ENCODE data around the gene OR2Z1.

OR2Z1 gene, protein sequence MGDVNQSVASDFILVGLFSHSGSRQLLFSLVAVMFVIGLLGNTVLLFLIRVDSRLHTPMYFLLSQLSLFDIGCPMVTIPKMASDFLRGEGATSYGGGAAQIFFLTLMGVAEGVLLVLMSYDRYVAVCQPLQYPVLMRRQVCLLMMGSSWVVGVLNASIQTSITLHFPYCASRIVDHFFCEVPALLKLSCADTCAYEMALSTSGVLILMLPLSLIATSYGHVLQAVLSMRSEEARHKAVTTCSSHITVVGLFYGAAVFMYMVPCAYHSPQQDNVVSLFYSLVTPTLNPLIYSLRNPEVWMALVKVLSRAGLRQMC

GRCh38 chr19:8721334-8721733 lies at the start of gene OR2Z1:
TSS of gene OR2Z1 (plus strand) at chr19:8721634. CDS start at chr19:8731029, 9,395 bp downstream.
- in situ Hi-C loops (cut with MboI; ENCODE audit: low pct_unique_long_range_greater_than_20kb, low sequenced_read_pairs), result no loop called here

GRCh38 chr19:8673276-8673891 lies 48.0 kb upstream of the OR2Z1 start:
- in situ Hi-C loops (cut with MboI; ENCODE audit: low pct_unique_long_range_greater_than_20kb, low sequenced_read_pairs), result no loop called here
- no peak for DNase-seq

More at GRCh38 chr19:8721334-8721733, at the start of gene OR2Z1:
- no peak for DNase-seq

GRCh38 chr19:8675066-8675465 lies 46.4 kb upstream of the OR2Z1 start:
- no peak for DNase-seq
- in situ Hi-C loops (cut with MboI; ENCODE audit: low pct_unique_long_range_greater_than_20kb, low sequenced_read_pairs), result no loop called here

- in situ Hi-C loops (cut with MboI; ENCODE audit: low pct_unique_long_range_greater_than_20kb, low sequenced_read_pairs), result no loop called here
- DNase-seq, result no peak
Observed at GRCh38 chr19:8678244-8678807, 43.1 kb upstream of the OR2Z1 start.

DNA sequence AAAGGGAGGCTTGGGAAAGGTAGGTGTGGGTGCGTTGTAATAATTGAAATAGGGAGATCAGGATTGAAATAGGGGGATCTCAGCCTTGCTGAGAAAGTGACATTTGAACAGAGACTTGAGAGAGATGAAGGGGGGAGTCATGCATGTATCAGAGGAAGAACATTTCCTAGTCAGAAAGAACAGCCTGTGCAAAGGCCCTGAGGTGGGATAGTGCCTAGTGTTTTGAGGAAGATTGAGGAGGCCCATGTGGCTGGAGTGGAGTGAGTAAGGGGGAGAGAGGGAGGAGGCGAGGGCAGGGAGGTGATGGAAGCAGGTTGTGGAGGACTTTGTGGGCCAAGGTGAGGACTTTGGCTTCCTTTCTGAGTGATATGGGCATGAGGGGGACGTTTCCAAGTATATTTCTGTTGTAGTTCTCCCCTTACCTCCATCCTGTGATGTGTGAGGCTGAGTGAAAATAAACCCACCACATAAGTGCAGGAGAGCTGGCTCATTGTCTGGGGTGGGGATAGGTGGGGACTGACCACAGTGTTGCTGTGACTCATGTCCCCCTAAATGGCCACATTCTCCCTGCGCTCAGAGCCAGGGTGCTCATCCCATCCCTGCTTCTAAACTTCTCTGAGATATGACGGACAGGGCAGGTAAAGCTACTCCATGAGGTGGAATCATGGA lies 40.6 kb upstream of the OR2Z1 start:
- in situ Hi-C loops (cut with MboI; ENCODE audit: low pct_unique_long_range_greater_than_20kb, low sequenced_read_pairs), result no loop called here
- DNase-seq, result no peak

DNA sequence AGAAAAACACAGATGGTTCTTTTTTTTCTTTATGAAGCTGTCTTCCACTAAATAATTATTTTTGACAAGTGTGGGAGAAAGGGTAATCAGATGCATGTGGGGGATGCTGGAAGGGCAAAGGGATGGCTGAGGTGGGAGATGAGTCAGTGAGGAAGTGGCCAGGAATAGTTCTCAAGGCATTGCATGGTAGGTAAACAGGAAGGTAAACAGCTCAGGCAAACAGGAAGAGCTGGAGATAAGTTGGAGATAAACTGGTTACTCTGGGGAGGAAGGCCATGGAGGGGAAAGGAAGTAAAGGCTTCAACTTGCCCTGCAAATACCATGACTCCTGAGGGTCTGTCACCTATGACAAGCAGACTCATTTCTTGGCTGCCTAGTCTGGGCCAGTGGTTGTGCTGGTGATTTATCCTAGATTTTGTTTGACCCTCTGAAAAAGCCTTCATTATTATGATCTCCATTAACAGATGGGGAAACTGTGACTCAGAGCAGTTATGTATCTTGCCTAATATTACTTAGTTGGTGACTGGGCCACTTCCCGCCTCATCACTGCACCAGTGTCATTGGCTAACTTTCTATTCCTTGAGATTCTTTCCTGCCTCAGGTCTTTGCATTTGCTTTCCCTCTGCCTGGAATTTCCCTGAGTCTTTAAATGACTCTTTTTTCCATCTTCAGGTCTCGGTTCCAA lies 39.9 kb upstream of the OR2Z1 start:
- in situ Hi-C loops (cut with MboI; ENCODE audit: low pct_unique_long_range_greater_than_20kb, low sequenced_read_pairs), result no loop called here
- DNase-seq, result peak; percentile 25

- no peak for DNase-seq
- in situ Hi-C loops (cut with MboI; ENCODE audit: low pct_unique_long_range_greater_than_20kb, low sequenced_read_pairs), result no loop called here
Observed at GRCh38 chr19:8682472-8682871, 39.0 kb upstream of the OR2Z1 start.

- in situ Hi-C loops (cut with MboI; ENCODE audit: low pct_unique_long_range_greater_than_20kb, low sequenced_read_pairs), result no loop called here
- DNase-seq, result no peak
Observed at GRCh38 chr19:8682931-8683330, 38.5 kb upstream of the OR2Z1 start.

DNA sequence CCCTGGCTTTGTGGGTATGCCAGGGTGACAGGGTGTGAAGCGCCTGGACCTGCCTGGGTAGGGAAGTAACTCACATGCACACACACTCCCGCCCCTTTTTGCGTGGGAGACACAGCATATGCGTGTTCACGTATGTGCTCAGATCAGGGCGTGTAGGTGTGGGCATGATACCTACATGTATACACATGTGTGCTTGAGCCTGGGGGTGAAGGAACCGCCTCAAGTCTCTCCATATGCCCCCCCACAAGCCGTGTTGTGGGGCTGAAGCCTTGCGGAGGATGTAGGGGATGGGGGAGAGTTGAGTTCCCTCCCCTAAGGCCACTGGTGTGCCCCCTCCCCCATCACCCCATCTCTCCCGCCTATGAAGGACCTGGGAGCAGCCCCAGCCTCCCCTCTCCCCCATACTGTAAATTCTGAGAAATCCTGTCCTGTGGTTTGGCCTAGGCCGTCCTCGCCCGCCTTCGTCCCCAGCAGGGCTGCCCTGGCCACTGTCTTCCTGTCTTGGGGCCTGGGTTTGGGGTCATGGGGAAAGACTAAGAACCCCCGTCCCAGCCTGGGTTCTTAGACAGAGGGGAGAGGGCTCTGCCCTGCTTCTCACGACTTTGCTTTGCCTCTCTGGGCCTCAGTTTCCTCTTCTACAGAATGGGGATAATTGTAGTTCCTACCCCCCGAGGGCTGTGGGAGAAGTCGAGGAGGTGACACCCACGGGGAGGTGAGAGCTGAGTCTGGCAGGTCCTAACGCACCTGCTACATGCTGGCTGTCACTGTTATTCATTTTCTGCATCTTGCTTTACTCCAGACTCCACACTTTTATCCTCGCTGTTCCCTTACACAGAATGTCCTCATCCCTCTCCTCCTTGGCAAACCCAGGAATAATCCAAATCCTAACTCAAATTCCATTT lies 37.2 kb upstream of the OR2Z1 start:
- DNase-seq, result peak; percentile 46
- in situ Hi-C loops (cut with MboI; ENCODE audit: low pct_unique_long_range_greater_than_20kb, low sequenced_read_pairs), result no loop called here

DNA sequence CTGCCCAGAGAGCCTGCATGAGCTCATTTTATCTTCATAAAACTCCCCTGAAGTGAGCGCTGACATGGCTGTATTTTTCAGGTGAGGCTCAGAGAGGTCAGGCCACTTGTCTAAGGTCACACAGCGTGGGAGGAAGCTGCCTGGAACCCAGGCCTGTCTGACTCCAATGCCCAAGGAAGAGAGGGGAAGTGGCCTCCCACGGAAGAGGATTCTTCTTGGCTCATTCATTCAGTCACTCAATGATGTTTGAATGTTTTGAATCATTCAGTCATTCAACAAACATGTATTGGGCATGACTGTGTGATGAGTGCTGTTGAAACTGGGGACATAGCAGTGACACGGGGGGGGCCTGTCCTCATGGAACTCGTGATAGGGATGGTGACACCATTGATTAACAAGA lies 34.9 kb upstream of the OR2Z1 start:
- DNase-seq, result no peak
- in situ Hi-C loops (cut with MboI; ENCODE audit: low pct_unique_long_range_greater_than_20kb, low sequenced_read_pairs), result no loop called here

- peak; percentile 72 for DNase-seq
- in situ Hi-C loops (cut with MboI; ENCODE audit: low pct_unique_long_range_greater_than_20kb, low sequenced_read_pairs), result no loop called here
Observed at GRCh38 chr19:8688930-8689329, 32.5 kb upstream of the OR2Z1 start.

- in situ Hi-C loops (cut with MboI; ENCODE audit: low pct_unique_long_range_greater_than_20kb, low sequenced_read_pairs), result no loop called here
- DNase-seq, result no peak
Observed at GRCh38 chr19:8690753-8691539, 30.5 kb upstream of the OR2Z1 start.

GRCh38 chr19:8695501-8695900 lies 25.9 kb upstream of the OR2Z1 start:
- no peak for DNase-seq
- in situ Hi-C loops (cut with MboI; ENCODE audit: low pct_unique_long_range_greater_than_20kb, low sequenced_read_pairs), result no loop called here

DNA sequence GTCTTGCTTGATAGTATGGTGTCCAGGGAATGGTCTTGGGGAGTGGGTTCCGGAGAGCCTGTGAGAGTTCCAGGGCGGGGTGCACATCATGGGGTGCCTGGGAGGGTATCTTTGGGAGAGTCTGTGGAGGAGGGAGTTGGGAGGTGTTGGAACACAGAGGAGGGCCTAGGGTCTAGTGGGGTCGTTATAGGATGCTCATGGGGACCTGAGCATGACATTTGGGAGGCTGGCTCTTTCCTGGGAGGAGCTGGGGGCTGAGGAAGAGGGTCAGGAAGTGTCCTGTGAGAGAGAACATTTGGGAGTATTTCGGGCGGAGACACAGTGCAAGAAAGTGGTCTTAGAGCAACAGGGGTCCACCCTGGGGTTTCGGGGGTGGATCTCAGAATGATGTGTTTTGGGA lies 25.5 kb upstream of the OR2Z1 start:
- DNase-seq, result no peak
- in situ Hi-C loops (cut with MboI; ENCODE audit: low pct_unique_long_range_greater_than_20kb, low sequenced_read_pairs), result no loop called here

DNA sequence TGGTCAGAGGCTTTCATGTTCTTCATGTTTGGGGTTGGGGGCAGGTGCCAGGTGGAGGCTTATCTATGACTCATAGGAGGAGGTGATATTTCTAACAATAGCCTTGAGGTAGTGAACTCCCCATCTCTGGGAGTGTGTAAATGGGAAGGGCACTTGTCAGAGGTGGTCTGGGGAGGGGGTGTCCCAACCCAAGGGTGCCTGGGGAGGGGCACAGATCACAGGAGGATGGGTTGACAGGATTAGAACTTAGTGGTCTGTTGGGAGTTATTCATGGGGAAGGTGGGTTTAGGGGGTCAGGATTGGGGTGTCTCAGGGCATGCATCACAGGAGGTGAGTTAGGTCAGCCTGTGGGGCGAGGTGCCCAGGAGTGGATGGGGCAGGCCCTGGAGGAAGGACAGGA lies 24.4 kb upstream of the OR2Z1 start:
- in situ Hi-C loops (cut with MboI; ENCODE audit: low pct_unique_long_range_greater_than_20kb, low sequenced_read_pairs), result no loop called here
- no peak for DNase-seq

DNA sequence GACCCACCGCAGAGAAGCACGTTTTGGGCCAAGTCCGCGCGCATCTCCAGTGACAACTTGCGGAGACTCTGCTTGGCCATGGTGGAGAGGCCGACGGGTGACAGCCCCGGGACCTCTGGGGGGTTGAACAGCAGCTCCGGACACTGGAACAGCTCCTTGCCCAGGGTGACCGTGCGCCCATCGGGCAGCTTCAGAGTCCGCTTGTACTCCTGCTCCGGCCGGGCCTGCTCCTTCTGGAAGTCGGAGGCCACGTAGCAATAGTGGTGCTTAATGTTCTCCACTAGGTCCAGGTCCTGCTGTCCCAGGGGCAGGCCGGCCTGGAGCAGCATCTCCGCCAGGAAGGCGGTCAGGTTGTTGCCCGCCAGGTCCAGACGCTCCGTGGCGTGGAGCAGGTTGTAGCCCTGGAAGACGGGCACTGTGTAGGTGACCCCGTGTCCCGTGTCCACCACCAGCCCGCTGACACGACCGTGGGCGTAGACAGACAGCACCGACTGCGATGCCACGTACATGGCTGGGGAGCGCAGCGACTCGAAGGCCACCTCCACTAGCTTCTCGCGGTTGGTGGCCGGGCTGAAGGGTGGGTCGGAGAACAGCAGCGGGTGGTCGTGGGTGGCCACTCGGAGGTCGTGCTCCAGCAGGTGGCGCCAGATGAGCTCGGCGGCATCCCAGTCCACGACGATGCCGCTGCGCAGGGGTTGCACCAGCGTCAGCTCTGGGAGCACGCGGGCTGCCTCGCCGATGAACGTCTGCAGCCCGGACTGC lies 23.6 kb upstream of the OR2Z1 start:
- DNase-seq, result no peak
- in situ Hi-C loops (cut with MboI; ENCODE audit: low pct_unique_long_range_greater_than_20kb, low sequenced_read_pairs), result no loop called here

- in situ Hi-C loops (cut with MboI; ENCODE audit: low pct_unique_long_range_greater_than_20kb, low sequenced_read_pairs), result no loop called here
- DNase-seq, result no peak
Observed at GRCh38 chr19:8698433-8699063, 22.9 kb upstream of the OR2Z1 start, which contains the start of gene ACTL9. TSS of gene ACTL9 (minus strand) at chr19:8698795. CDS start at chr19:8698701, 94 bp downstream.

Measured in KBM-7 (cell line).